ENCODE measurements around the gene MYO10.

DNA sequence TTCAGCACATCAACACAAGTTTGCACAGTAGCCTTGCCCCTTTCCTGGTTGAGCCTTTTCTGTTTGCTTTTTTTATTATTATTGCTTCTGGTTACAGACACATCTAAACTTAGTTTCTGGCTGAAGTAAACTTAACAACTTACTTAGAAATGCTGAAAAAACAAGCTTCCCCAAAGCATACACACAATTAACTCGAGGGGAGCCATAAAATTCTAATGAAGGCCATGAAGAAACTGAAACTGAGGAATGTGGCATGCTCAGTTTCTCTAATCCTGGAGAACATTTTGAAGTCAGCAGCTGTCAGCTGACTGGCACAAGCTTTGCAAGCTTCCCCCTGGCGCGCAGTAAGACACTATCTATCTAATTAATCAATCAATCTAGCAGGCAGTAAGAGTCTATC is 3.7 kb downstream of the MYO10 start:
- TF ChIP-seq, protein P1, sequence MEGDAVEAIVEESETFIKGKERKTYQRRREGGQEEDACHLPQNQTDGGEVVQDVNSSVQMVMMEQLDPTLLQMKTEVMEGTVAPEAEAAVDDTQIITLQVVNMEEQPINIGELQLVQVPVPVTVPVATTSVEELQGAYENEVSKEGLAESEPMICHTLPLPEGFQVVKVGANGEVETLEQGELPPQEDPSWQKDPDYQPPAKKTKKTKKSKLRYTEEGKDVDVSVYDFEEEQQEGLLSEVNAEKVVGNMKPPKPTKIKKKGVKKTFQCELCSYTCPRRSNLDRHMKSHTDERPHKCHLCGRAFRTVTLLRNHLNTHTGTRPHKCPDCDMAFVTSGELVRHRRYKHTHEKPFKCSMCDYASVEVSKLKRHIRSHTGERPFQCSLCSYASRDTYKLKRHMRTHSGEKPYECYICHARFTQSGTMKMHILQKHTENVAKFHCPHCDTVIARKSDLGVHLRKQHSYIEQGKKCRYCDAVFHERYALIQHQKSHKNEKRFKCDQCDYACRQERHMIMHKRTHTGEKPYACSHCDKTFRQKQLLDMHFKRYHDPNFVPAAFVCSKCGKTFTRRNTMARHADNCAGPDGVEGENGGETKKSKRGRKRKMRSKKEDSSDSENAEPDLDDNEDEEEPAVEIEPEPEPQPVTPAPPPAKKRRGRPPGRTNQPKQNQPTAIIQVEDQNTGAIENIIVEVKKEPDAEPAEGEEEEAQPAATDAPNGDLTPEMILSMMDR (IDR thresholded peaks at IDR 0.05; ENCODE audit: poor library complexity) = no peak
- TF ChIP-seq EZH2 (IDR thresholded peaks at IDR 0.05; ENCODE audit: borderline replicate concordance) = no peak
